T follicular helper cell (primary cell): ENCODE data around the gene EPAS1.

Experiments
- DNase-seq: peaks from one replicate; pipeline ENCODE4 v3.0.0-alpha.2; 2020; ENCODE audit warnings: low read depth

Gene EPAS1

GRCh38 chr2:46323730-46324129 is 26.5 kb downstream of the EPAS1 start:
- DNase-seq: no peak

GRCh38 chr2:46325182-46325928 is 28.1 kb downstream of the EPAS1 start:
- DNase-seq: no peak

DNA sequence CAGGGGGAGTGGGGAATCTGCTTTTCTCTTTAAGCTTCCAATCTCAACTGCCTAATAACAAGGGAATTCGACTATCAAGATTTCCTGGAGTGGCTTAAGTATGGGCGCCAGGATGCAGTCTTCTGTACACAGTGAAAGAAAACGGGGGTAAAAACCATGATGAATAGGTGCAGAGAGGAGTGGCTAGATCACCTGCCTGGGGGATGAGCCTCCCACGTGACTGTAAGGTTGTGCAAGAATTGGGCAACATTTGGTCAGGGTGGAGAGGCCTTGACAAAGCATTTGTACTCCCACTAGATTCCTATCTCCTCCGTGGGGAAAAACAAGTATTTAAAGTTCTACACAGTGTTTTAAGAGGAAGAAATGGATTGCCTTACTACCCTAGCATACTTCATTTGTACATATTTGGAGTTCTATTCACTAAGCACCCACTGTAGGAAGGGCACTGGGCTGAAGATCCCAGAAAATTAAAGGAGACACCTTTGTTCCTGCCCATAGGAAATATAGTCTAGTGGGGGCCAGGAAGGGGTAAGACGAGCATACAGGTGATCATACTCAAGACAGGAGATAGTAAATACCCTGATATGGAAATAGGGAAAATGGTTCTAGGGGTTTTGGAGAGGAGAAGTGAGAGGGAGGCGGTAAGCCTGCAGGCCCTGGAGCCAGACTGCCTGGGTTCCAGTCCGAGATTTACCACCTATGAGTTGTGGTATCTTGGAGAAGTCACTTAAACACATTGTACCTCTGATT is 29.2 kb downstream of the EPAS1 start:
- no peak for DNase-seq

DNA sequence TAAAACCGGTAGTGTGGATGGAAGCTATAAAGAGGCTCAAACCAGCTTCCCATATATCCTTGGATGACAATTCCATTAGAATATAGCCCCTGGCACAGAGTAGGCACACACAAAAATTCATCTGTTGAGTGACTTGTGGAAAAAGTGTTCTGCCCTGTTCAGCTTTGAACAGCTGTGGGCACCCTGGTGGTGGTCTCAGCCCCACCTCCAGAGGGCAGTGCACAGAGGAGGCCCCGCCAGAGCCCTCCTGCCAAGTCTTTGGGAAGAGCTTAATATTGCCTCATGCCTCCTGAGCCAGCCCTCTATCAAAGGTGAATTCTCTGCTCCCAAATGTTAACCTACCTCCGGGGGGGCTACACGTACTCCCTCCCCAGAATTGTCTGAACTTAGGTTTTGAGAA is 30.4 kb downstream of the EPAS1 start:
- DNase-seq: no peak

DNA sequence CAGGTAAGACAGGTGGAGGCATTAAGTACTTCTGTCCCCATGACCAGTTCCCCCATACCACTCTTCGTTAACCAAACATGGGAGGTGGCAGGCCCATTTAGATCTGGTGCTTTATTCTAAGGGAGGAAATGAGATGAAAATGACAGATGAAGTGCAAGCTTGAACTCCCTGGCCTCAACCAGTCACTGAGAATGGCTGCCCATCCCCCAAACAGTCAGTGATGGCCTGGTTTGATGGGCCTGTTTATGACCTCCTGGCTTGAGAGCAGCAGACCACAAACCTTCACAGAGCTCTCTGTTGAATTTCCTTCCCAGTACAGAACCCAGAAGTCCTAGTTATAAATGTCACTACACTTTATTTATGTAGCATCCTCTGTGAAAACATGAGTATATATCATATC is 31.1 kb downstream of the EPAS1 start:
- no peak for DNase-seq

- DNase-seq: no peak
Measured at GRCh38 chr2:46328829-46329228, 31.6 kb downstream of the EPAS1 start.

DNA sequence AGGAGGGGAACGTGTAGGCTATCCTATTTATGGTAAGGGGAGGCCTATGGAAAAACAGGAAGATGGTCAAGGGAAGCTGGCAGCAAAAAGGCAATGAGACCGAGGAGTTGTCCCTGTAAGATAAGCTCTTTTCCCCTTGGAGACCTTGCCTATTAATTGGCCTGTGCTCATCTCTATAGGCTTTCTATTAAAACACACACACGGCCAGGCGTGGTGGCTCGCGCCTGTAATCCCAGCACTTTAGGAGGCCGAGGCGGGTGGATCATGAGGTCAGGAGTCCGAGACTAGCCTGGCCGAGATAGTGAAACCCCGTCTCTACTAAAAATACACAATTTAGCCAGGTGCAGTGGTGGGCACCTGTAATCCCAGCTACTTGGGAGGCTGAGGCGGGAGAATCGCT is 32.1 kb downstream of the EPAS1 start:
- DNase-seq: no peak

GRCh38 chr2:46329803-46330775 is 32.9 kb downstream of the EPAS1 start:
- no peak for DNase-seq

DNA sequence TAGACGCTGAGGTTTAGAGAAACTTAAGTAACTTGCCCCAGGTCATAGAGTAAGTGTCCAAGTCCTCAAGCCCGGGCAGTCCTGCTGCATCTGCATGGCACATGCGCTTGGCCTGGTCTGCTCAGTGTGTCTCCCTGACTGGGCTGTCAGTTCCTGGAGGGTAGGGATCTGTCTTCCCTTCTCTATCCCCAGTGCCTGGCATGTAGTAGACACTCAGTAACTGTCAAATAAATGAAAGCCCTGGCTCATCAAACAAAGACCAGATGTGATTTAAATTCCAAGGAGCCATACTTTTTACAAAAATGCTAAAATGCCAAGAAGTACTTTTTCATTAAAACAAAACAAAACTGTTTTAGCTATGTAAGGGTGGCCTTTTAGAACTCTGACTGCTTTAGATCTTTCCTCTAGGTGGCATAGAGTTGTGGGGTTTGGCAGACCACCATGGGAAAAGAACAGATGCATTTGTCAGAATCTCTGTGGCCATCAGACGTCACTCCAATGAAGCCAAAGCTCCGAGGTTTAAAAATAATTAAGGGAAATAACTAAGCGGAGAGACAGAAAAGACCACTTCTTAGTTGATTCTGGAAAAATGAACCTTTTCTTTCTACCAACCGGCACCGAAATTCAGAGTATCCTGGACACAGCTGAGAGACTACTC is 34.0 kb downstream of the EPAS1 start:
- DNase-seq: no peak

GRCh38 chr2:46332686-46333281 is 35.6 kb downstream of the EPAS1 start:
- no peak for DNase-seq

GRCh38 chr2:46333912-46334311 is 36.7 kb downstream of the EPAS1 start:
- DNase-seq: no peak

- no peak for DNase-seq
Measured at GRCh38 chr2:46334389-46335271, 37.4 kb downstream of the EPAS1 start.

DNA sequence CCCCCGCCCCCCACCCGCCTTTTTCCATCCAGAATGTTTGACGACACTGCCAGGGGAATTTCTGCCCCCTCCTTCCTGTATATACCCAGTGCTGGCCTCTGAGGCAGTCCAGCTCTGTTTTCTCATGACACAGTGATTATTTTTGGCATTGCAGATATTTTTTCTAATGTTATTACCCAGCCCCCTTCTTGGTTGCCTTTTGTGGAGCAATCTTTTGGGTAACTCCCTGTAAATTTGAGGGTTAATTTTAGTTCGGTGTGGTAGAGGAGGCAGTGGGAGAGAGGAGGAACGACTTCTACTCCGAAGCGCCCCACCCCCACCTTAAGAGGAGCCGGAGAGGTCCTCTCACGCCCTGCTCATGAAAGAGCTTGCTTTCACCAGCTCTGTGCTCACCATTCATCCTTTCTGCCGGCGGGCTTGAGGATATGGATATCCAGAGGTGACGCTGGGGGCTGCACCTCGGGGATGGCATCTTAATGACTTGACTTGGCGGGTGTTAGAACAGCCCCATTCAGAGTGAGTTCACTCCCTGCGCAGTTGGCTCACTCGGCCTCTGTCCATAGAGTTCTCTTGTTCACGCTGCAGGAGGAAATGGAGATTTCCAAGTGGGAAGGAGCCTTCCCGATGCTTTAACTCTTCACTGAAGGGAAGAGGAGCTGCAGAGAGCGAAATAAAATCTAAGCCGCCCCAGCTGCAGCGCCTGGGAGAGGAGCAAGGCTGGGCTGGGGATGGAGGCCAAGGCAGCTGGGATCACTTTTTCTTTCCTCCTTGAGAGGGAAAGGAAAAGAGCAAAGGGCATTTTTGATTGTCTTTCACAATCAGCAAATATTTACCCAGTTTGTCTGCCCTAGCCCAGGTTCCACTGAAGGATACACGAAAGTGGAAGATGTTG is 38.4 kb downstream of the EPAS1 start:
- no peak for DNase-seq

- DNase-seq: no peak
Measured at GRCh38 chr2:46336283-46336959, 39.2 kb downstream of the EPAS1 start.

- no peak for DNase-seq
Measured at GRCh38 chr2:46337208-46337994, 40.2 kb downstream of the EPAS1 start.

GRCh38 chr2:46338674-46339073 is 41.5 kb downstream of the EPAS1 start:
- DNase-seq: no peak

DNA sequence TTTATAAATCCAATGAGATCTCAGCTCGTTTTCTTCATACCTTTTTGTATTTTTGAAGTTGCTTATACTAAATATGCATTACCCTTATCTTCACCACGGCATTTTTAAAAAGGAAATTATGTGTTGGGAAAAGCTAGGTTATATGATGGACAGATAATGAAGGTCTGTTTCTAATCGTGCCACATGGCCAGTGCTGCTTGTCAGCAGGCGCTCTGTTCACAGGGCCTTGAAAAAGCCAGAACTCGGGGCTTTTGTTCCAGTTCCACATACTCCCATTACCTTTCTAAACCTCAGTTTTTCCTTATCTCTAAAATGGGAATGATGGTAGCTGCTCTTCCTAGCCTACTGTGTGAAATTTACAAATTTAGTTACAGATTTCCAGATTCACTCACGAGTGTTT is 42.0 kb downstream of the EPAS1 start:
- DNase-seq: no peak
